GM12878 (cell line): ENCODE data around the gene THAP10. TPM values are rescaled to one million over a fixed set of nuclear protein-coding genes. Genes with fewer than 3 reads are reported as not detected.

ENCODE experiments used
- ATAC-seq: fragments of 200-7000 bp; cut with Tn5 transposase; 3 replicates; pipeline ENCODE4 v1.9.1; 2020; ENCODE audit warnings: mild to moderate bottlenecking, moderate library complexity
- BruUV-seq: library from RNA; stranded (reverse); fragments of 400-500 nt; replicated peaks from 2 replicates; lab custom pipeline; 2021; lab: Mats Ljungman, UMichigan
- CTCF ChIA-PET: fragments of 300-600 bp; sonication (Branson Sonifier 250); formaldehyde crosslinking; extraction: SDS; loops from one replicate; lab custom pipeline; 2021; ENCODE audit warnings: inconsistent platforms; lab: Yijun Ruan, JAX
- POLR2A ChIA-PET: fragments of 350-600 bp; formaldehyde crosslinking; extraction: SDS; loops from one replicate; lab custom pipeline; 2021; ENCODE audit warnings: inconsistent platforms; lab: Charles Lee
- RAD21 ChIA-PET: fragments of 300-600 bp; sonication (Branson Sonifier 250); formaldehyde crosslinking; loops from one replicate; lab custom pipeline; 2023; ENCODE audit warnings: antibody characterized with exemption; ENCODE audit not compliant: unreplicated experiment; lab: Charles Lee
- SMC1A ChIA-PET: fragments of 300-600 bp; sonication (Branson Sonifier 250); formaldehyde crosslinking; loops from one replicate; lab custom pipeline; 2023; ENCODE audit not compliant: unreplicated experiment, uncharacterized antibody; lab: Charles Lee
- DNase-seq: peaks from one replicate; pipeline ENCODE4 v3.0.0-alpha.2; 2011; ENCODE audit warnings: low read depth, low spot score
- FAIRE-seq: peaks from 3 replicates; lab custom pipeline; 2011; peaks lifted over from hg19 to GRCh38; lab: Jason Lieb, UNC
- H2AFZ ChIP-seq: 2 replicates; pipeline ENCODE4 v1.6.0; 2011; ENCODE audit warnings: low read depth, low read length, control low read depth; ENCODE audit not compliant: control insufficient read depth
- H3K27ac ChIP-seq: 2 replicates; pipeline ENCODE4 v1.5.1; 2011; ENCODE audit warnings: control low read depth; ENCODE audit not compliant: control insufficient read depth, insufficient read depth
- H3K27me3 ChIP-seq, 2 experiments: replicated peaks in 1 of 2; 2 replicates each; pipeline versions ENCODE4 v1.6.0 to v1.6.1; 2011; ENCODE audit warnings: low read length in 1 of 2; ENCODE audit not compliant: control insufficient read depth in 2 of 2, insufficient read depth in 2 of 2
- H3K36me3 ChIP-seq, 2 experiments: 2 replicates each; pipeline ENCODE4 v1.5.1; 2011; ENCODE audit warnings: low read length in 1 of 2; ENCODE audit not compliant: control insufficient read depth in 2 of 2, insufficient read depth in 2 of 2
- H3K4me1 ChIP-seq: 2 replicates; pipeline ENCODE4 v1.6.1; 2011; ENCODE audit warnings: mild to moderate bottlenecking, low read length, moderate library complexity, mixed read lengths; ENCODE audit not compliant: control insufficient read depth, insufficient read depth
- H3K4me2 ChIP-seq: 2 replicates; pipeline ENCODE4 v1.6.0; 2011; ENCODE audit warnings: control low read depth; ENCODE audit not compliant: control insufficient read depth, insufficient read depth
- H3K4me3 ChIP-seq: fragments of 200-600 bp; sonication (generic); 2 replicates; pipeline ENCODE4 v1.5.1; 2016
- H3K79me2 ChIP-seq: 2 replicates; pipeline ENCODE4 v1.6.0; 2011; ENCODE audit warnings: low read length; ENCODE audit not compliant: control insufficient read depth, insufficient read depth
- H3K9ac ChIP-seq: 2 replicates; pipeline ENCODE4 v1.8.0; 2011; ENCODE audit warnings: low read length, control low read depth, mixed read lengths; ENCODE audit not compliant: control insufficient read depth, insufficient read depth
- H3K9me3 ChIP-seq: replicated peaks from 3 replicates; pipeline ENCODE4 v1.5.1; 2011; ENCODE audit warnings: mild to moderate bottlenecking, low read length; ENCODE audit not compliant: control insufficient read depth, insufficient read depth
- H4K20me1 ChIP-seq: 2 replicates; pipeline ENCODE4 v1.6.0; 2011; ENCODE audit not compliant: control insufficient read depth, insufficient read depth
- CREM ChIP-seq: IDR thresholded peaks from 2 replicates; pipeline ENCODE4 v1.6.1; 2014; ENCODE audit warnings: antibody characterized with exemption, low read depth
- E2F4 ChIP-seq: IDR thresholded peaks from 2 replicates; pipeline ENCODE4 v1.6.1; 2012; ENCODE audit warnings: low read depth, low read length, improper control_type of control experiment
- HCFC1 ChIP-seq: fragments of 150-350 bp; IDR thresholded peaks from 2 replicates; pipeline ENCODE4 v1.6.1; 2014; ENCODE audit warnings: low read length
- HDAC6 ChIP-seq: fragments of 200-600 bp; sonication (generic); IDR thresholded peaks from one replicate; pipeline ENCODE4 v1.8.0; 2017; ENCODE audit warnings: antibody characterized with exemption; ENCODE audit not compliant: unreplicated experiment
- JUND ChIP-seq: IDR thresholded peaks from 2 replicates; pipeline ENCODE4 v1.6.1; 2012; ENCODE audit warnings: low read depth, mild to moderate bottlenecking, low read length, improper control_type of control experiment, moderate library complexity
- KAT2A ChIP-seq: conservative IDR thresholded peaks from 2 replicates; pipeline ENCODE4 v1.6.1; 2011; ENCODE audit warnings: low read depth, low read length; ENCODE audit not compliant: control insufficient read depth
- MEF2A ChIP-seq: IDR thresholded peaks from 2 replicates; pipeline ENCODE4 v1.6.1; 2011; ENCODE audit warnings: low read depth, mild to moderate bottlenecking, low read length, moderate library complexity; ENCODE audit not compliant: insufficient read depth
- NBN ChIP-seq: fragments of 450-650 bp; IDR thresholded peaks from 2 replicates; pipeline ENCODE4 v1.6.1; 2016
- NR2C2 ChIP-seq: IDR thresholded peaks from 2 replicates; pipeline ENCODE4 v1.6.1; 2011; ENCODE audit warnings: borderline replicate concordance, low read depth; ENCODE audit not compliant: control insufficient read depth, insufficient read length
- NR2F1 ChIP-seq: fragments of 450-650 bp; conservative IDR thresholded peaks from 2 replicates; pipeline ENCODE4 v1.6.1; 2017; ENCODE audit warnings: mild to moderate bottlenecking
- PML ChIP-seq: IDR thresholded peaks from 2 replicates; pipeline ENCODE4 v1.6.1; 2012; ENCODE audit warnings: low read length, inconsistent platforms
- SMAD1 ChIP-seq: fragments of 450-650 bp; IDR thresholded peaks from 2 replicates; pipeline ENCODE4 v1.6.1; 2018; ENCODE audit warnings: mild to moderate bottlenecking, low read depth; ENCODE audit not compliant: partially characterized antibody
- SREBF2 ChIP-seq: IDR thresholded peaks from 2 replicates; pipeline ENCODE4 v1.6.1; 2012; ENCODE audit warnings: mild to moderate bottlenecking, low read length
- STAT1 ChIP-seq: fragments of 450-650 bp; conservative IDR thresholded peaks from 2 replicates; pipeline ENCODE4 v1.6.1; 2014; ENCODE audit warnings: antibody characterized with exemption, mild to moderate bottlenecking
- ZNF207 ChIP-seq: fragments of 450-650 bp; IDR thresholded peaks from 2 replicates; pipeline ENCODE4 v1.6.1; 2014; ENCODE audit warnings: antibody characterized with exemption, mild to moderate bottlenecking, borderline replicate concordance
- WGBS: methylation state at CpG from one replicate; pipeline ENCODE4 v1.1.6; 2016; ENCODE audit warnings: low lambda C conversion rate; ENCODE audit not compliant: insufficient replicate concordance, insufficient coverage; ENCODE audit errors: missing lambda C conversion rate; 5-methylcytosine and 5-hydroxymethylcytosine counted together
- in situ Hi-C: fragments of 300-500 bp; cut with MboI; formaldehyde crosslinking; loops from 9 replicates; pipeline ENCODE4 v1.14.3; 2018; ENCODE audit warnings: mixed read lengths
- intact Hi-C: fragments of 100-400 bp; cut with micrococcal nuclease; formaldehyde crosslinking; loops from one replicate; pipeline ENCODE4 v1.14.2; 2022; ENCODE audit not compliant: unreplicated experiment
- polyA plus RNA-seq, 11 experiments: library from polyadenylated mRNA; depleted of rRNA in 4 of 11; unstranded in 6 of 11; stranded (reverse) in 5 of 11; fragments of >200 nt; fragmentation: Nextera tagmentation in 4 of 11; fragmentation: Illumina TruSeq in 1 of 11; extraction: Ambion mirVana in 4 of 11; extraction: Trizol in 1 of 11; gene quantifications; 1 replicate in 1 of 11; 2 replicates in 10 of 11; pipeline versions ENCODE4 v1.2.1 to v1.2.3, GENCODE V29; 2011 to 2016; ENCODE audit warnings: inconsistent platforms in 2 of 11, missing spikeins in 2 of 11, low read depth in 1 of 11
- total RNA-seq, 4 experiments: library from RNA; depleted of rRNA in 3 of 4; stranded (reverse); fragments of >200 nt in 3 of 4; fragmentation: Illumina TruSeq in 1 of 4; extraction: Trizol in 1 of 4; gene quantifications; 2 replicates each; pipeline versions ENCODE4 v1.2.1 to v1.2.3, GENCODE V29; 2013 to 2021
- TF ChIP-seq, protein P1 (sequence below): IDR thresholded peaks from 2 replicates; pipeline ENCODE4 v1.6.1; 2011; ENCODE audit warnings: low read depth, low read length, improper control_type of control experiment, borderline replicate concordance
- TF ChIP-seq, protein P2 (sequence below): IDR thresholded peaks from 2 replicates; pipeline ENCODE4 v1.6.1; 2011; ENCODE audit warnings: borderline replicate concordance, low read depth, mild to moderate bottlenecking, moderate library complexity, mixed read lengths, low read length; ENCODE audit not compliant: insufficient read depth; ENCODE audit errors: extremely low read length
- TF ChIP-seq, protein P3 (sequence below): fragments of 450-650 bp; IDR thresholded peaks from 2 replicates; pipeline ENCODE4 v1.6.1; 2017; ENCODE audit warnings: mild to moderate bottlenecking

The THAP10 gene
- total and polyA plus RNA-seq, 10 of the 15 experiments (the other 5 are each of a cell fraction or from before 2014, with no cell fraction given): 0.35 to 5.2 (median 1.4) TPM

GRCh38 chr15:70859322-70859908 lies 32.8 kb downstream of the THAP10 start:
- Histone ChIP-seq H3K4me3 (no peak overlapping the region), H3K4me2 (no peak overlapping the region), H2AFZ (no peak overlapping the region), H3K27ac (no peak overlapping the region), H3K27me3 (peaks cover 0 to under 1% of the 10 kb centered on the region in 2 experiments; a peak in 2 of 4 replicates), H3K79me2 (no peaks in the 10 kb centered on the region), H3K9ac (no peak overlapping the region), H3K4me1 (peaks cover 2% of the 10 kb centered on the region; the same call in 1 of the 2 replicates), H3K36me3 (no peaks in the 10 kb centered on the region), H4K20me1 (no peaks in the 10 kb centered on the region), H3K9me3 (no peaks in the 10 kb centered on the region)
- DNase-seq (no peak), ATAC-seq (no peak), FAIRE-seq (no peak)
- ChIA-PET RAD21 (no interaction called here), SMC1A (interaction anchor here (0.8 kb wide), 1 partner anchor 15 kb away, joined by 5 read pairs; no protein-coding TSS in a partner anchor), CTCF (interaction anchor here (0.6 kb wide), 1 partner anchor 502 kb away, joined by 3 read pairs; no protein-coding TSS in a partner anchor), POLR2A (no interaction called here)
- TF ChIP-seq MEF2A (no peak), PML (no peak), NR2C2 (no peak), SMAD1 (no peak), NR2F1 (no peak), STAT1 (no peak), JUND (no peak), SREBF2 (no peak), HDAC6 (no peak), NBN (no peak), E2F4 (no peak), ZNF207 (no peak), HCFC1 (no peak), CREM (no peak), KAT2A (no peak)
- TF ChIP-seq, protein P1, sequence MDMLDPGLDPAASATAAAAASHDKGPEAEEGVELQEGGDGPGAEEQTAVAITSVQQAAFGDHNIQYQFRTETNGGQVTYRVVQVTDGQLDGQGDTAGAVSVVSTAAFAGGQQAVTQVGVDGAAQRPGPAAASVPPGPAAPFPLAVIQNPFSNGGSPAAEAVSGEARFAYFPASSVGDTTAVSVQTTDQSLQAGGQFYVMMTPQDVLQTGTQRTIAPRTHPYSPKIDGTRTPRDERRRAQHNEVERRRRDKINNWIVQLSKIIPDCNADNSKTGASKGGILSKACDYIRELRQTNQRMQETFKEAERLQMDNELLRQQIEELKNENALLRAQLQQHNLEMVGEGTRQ: no peak
- TF ChIP-seq, protein P2, sequence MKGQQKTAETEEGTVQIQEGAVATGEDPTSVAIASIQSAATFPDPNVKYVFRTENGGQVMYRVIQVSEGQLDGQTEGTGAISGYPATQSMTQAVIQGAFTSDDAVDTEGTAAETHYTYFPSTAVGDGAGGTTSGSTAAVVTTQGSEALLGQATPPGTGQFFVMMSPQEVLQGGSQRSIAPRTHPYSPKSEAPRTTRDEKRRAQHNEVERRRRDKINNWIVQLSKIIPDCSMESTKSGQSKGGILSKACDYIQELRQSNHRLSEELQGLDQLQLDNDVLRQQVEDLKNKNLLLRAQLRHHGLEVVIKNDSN: no peak
- TF ChIP-seq, protein P3, sequence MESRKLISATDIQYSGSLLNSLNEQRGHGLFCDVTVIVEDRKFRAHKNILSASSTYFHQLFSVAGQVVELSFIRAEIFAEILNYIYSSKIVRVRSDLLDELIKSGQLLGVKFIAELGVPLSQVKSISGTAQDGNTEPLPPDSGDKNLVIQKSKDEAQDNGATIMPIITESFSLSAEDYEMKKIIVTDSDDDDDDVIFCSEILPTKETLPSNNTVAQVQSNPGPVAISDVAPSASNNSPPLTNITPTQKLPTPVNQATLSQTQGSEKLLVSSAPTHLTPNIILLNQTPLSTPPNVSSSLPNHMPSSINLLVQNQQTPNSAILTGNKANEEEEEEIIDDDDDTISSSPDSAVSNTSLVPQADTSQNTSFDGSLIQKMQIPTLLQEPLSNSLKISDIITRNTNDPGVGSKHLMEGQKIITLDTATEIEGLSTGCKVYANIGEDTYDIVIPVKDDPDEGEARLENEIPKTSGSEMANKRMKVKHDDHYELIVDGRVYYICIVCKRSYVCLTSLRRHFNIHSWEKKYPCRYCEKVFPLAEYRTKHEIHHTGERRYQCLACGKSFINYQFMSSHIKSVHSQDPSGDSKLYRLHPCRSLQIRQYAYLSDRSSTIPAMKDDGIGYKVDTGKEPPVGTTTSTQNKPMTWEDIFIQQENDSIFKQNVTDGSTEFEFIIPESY: no peak
- intact Hi-C loops: no loop called here
- BruUV-seq: no TSS peak
- 40% methylated on average over 14 of the region's 14 CpGs for WGBS
- in situ Hi-C loops: no loop called here
